ENCODE measurements around the gene SBNO1. TPM values are rescaled to one million over a fixed set of nuclear protein-coding genes. Genes with fewer than 3 reads are reported as not detected.
"Not testable (repeated sequence)": the region's sequence is repeated elsewhere in the genome, so short reads cannot be mapped to it uniquely, and the experiment has no call there.

SBNO1 gene
- total and polyA plus RNA-seq, 5 donors from 2014 or later, result 27.8 to 36.4 (median 30.7) TPM

GRCh38 chr12:123260081-123260480, 104.6 kb downstream of the SBNO1 start:
- peaks cover 0 to 2% (median under 1%) of the 10 kb centered on the region in 4 donors for H3K4me1 Mint-ChIP-seq
- Histone ChIP-seq H3K4me3 (ENCODE audit: low read depth, low read length) (no peak overlapping the region), H3K9me3 (ENCODE audit: control insufficient read depth in 2 of 2, low read length in 2 of 2) (no peaks in the 10 kb centered on the region), H3K27me3 (ENCODE audit: control insufficient read depth, insufficient read depth, low read length) (no peaks in the 10 kb centered on the region), H3K4me1 (ENCODE audit: control insufficient read depth, insufficient read depth, low read length, poor library complexity, severe bottlenecking) (no peaks in the 10 kb centered on the region), H3K27ac (ENCODE audit: insufficient read depth, low read length, poor library complexity, severe bottlenecking) (no peak overlapping the region), H3K36me3 (ENCODE audit: control insufficient read depth, insufficient read depth, low read length) (peaks cover 26% of the 10 kb centered on the region)
- no peak for ATAC-seq (ENCODE audit: low read depth in 2 of 2)
- DNase-seq, result no peak
- no peaks in the 10 kb centered on the region for H3K9me3 Mint-ChIP-seq
- no peaks in the 10 kb centered on the region for H3K27me3 Mint-ChIP-seq
- peak overlapping the region in 2 of 3 donors; percentile 25 to 67 for H3K27ac Mint-ChIP-seq
- H3K4me3 Mint-ChIP-seq, result no peak overlapping the region
- peaks cover 9% of the 10 kb centered on the region for H3K36me3 Mint-ChIP-seq

- no peak overlapping the region for H3K27ac ChIP-seq (ENCODE audit: insufficient read depth, low read length, poor library complexity, severe bottlenecking)
- H3K9me3 ChIP-seq (ENCODE audit: control insufficient read depth in 2 of 2, low read length in 2 of 2), result no peaks in the 10 kb centered on the region
- Mint-ChIP-seq H3K4me3 (no peak overlapping the region), H3K36me3 (peaks cover 11% of the 10 kb centered on the region), H3K27ac (peak overlapping the region in 2 of 3 donors; percentile 25 to 60), H3K4me1 (peaks cover 0 to 3% (median under 1%) of the 10 kb centered on the region in 4 donors), H3K27me3 (no peaks in the 10 kb centered on the region), H3K9me3 (no peaks in the 10 kb centered on the region)
- DNase-seq (no peak), ATAC-seq (ENCODE audit: low read depth in 2 of 2) (no peak)
- H3K36me3 ChIP-seq (ENCODE audit: control insufficient read depth, insufficient read depth, low read length), result peaks cover 41% of the 10 kb centered on the region
- no peak overlapping the region for H3K4me3 ChIP-seq (ENCODE audit: low read depth, low read length)
- no peaks in the 10 kb centered on the region for H3K27me3 ChIP-seq (ENCODE audit: control insufficient read depth, insufficient read depth, low read length)
- no peaks in the 10 kb centered on the region for H3K4me1 ChIP-seq (ENCODE audit: control insufficient read depth, insufficient read depth, low read length, poor library complexity, severe bottlenecking)
These were observed 106.1 kb downstream of the SBNO1 start for GRCh38 chr12:123258593-123258992.

GRCh38 chr12:123254853-123255446, 109.7 kb downstream of the SBNO1 start:
- no peak overlapping the region for H3K4me3 Mint-ChIP-seq
- ATAC-seq (ENCODE audit: low read depth in 2 of 2), result no peak
- H3K27ac Mint-ChIP-seq, result no peak overlapping the region
- Histone ChIP-seq H3K4me3 (ENCODE audit: low read depth, low read length) (no peak overlapping the region), H3K27me3 (ENCODE audit: control insufficient read depth, insufficient read depth, low read length) (no peaks in the 10 kb centered on the region), H3K27ac (ENCODE audit: insufficient read depth, low read length, poor library complexity, severe bottlenecking) (no peak overlapping the region), H3K36me3 (ENCODE audit: control insufficient read depth, insufficient read depth, low read length) (peaks cover 49% of the 10 kb centered on the region), H3K4me1 (ENCODE audit: control insufficient read depth, insufficient read depth, low read length, poor library complexity, severe bottlenecking) (peaks cover 5% of the 10 kb centered on the region), H3K9me3 (ENCODE audit: control insufficient read depth in 2 of 2, low read length in 2 of 2) (no peaks in the 10 kb centered on the region)
- no peaks in the 10 kb centered on the region for H3K9me3 Mint-ChIP-seq
- H3K4me1 Mint-ChIP-seq, result peaks cover 6 to 30% (median 16%) of the 10 kb centered on the region in 4 donors
- peaks cover 20% of the 10 kb centered on the region for H3K36me3 Mint-ChIP-seq
- DNase-seq, result no peak
- no peaks in the 10 kb centered on the region for H3K27me3 Mint-ChIP-seq

GRCh38 chr12:123253641-123254459, 110.8 kb downstream of the SBNO1 start:
- Histone ChIP-seq H3K27me3 (ENCODE audit: control insufficient read depth, insufficient read depth, low read length) (no peaks in the 10 kb centered on the region), H3K4me3 (ENCODE audit: low read depth, low read length) (no peak overlapping the region), H3K9me3 (ENCODE audit: control insufficient read depth in 2 of 2, low read length in 2 of 2) (no peaks in the 10 kb centered on the region), H3K36me3 (ENCODE audit: control insufficient read depth, insufficient read depth, low read length) (peaks cover 49% of the 10 kb centered on the region), H3K4me1 (ENCODE audit: control insufficient read depth, insufficient read depth, low read length, poor library complexity, severe bottlenecking) (peaks cover 5% of the 10 kb centered on the region), H3K27ac (ENCODE audit: insufficient read depth, low read length, poor library complexity, severe bottlenecking) (no peak overlapping the region)
- no peak overlapping the region for H3K4me3 Mint-ChIP-seq
- no peaks in the 10 kb centered on the region for H3K9me3 Mint-ChIP-seq
- no peak for ATAC-seq (ENCODE audit: low read depth in 2 of 2)
- H3K36me3 Mint-ChIP-seq, result peaks cover 23% of the 10 kb centered on the region
- H3K27me3 Mint-ChIP-seq, result no peaks in the 10 kb centered on the region
- DNase-seq, result no peak
- H3K4me1 Mint-ChIP-seq, result peaks cover 9 to 35% (median 21%) of the 10 kb centered on the region in 4 donors
- peak overlapping the region in 1 of 3 donors; percentile 15 for H3K27ac Mint-ChIP-seq

GRCh38 chr12:123252365-123252764, 112.3 kb downstream of the SBNO1 start:
- H3K9me3 Mint-ChIP-seq; H3K27me3 Mint-ChIP-seq; H3K27me3 ChIP-seq (ENCODE audit: control insufficient read depth, insufficient read depth, low read length); H3K4me3 Mint-ChIP-seq; H3K4me1 ChIP-seq (ENCODE audit: control insufficient read depth, insufficient read depth, low read length, poor library complexity, severe bottlenecking); H3K4me3 ChIP-seq (ENCODE audit: low read depth, low read length); H3K9me3 ChIP-seq (ENCODE audit: control insufficient read depth in 2 of 2, low read length in 2 of 2); DNase-seq; H3K27ac ChIP-seq (ENCODE audit: insufficient read depth, low read length, poor library complexity, severe bottlenecking); ATAC-seq (ENCODE audit: low read depth in 2 of 2): not testable (repeated sequence)
- Mint-ChIP-seq H3K36me3 (peaks cover 33% of the 10 kb centered on the region), H3K4me1 (peaks cover 9 to 50% (median 31%) of the 10 kb centered on the region in 4 donors), H3K27ac (peak overlapping the region in 1 of 3 donors; percentile 48)
- peaks cover 46% of the 10 kb centered on the region for H3K36me3 ChIP-seq (ENCODE audit: control insufficient read depth, insufficient read depth, low read length)

GRCh38 chr12:123251403-123252076, 113.1 kb downstream of the SBNO1 start:
- Histone ChIP-seq H3K36me3 (ENCODE audit: control insufficient read depth, insufficient read depth, low read length) (peaks cover 43% of the 10 kb centered on the region), H3K27ac (ENCODE audit: insufficient read depth, low read length, poor library complexity, severe bottlenecking) (no peak overlapping the region), H3K9me3 (ENCODE audit: control insufficient read depth in 2 of 2, low read length in 2 of 2) (no peaks in the 10 kb centered on the region), H3K4me1 (ENCODE audit: control insufficient read depth, insufficient read depth, low read length, poor library complexity, severe bottlenecking) (peaks cover 5% of the 10 kb centered on the region), H3K27me3 (ENCODE audit: control insufficient read depth, insufficient read depth, low read length) (no peaks in the 10 kb centered on the region), H3K4me3 (ENCODE audit: low read depth, low read length) (no peak overlapping the region)
- peaks cover 35% of the 10 kb centered on the region for H3K36me3 Mint-ChIP-seq
- no peaks in the 10 kb centered on the region for H3K27me3 Mint-ChIP-seq
- no peak overlapping the region for H3K4me3 Mint-ChIP-seq
- H3K27ac Mint-ChIP-seq, result peak overlapping the region in 2 of 3 donors; percentile 54 to 66
- DNase-seq (no peak), ATAC-seq (ENCODE audit: low read depth in 2 of 2) (no peak)
- H3K9me3 Mint-ChIP-seq, result no peaks in the 10 kb centered on the region
- peaks cover 13 to 57% (median 36%) of the 10 kb centered on the region in 4 donors for H3K4me1 Mint-ChIP-seq

GRCh38 chr12:123250471-123251383, 113.9 kb downstream of the SBNO1 start:
- peaks cover 36% of the 10 kb centered on the region for H3K36me3 ChIP-seq (ENCODE audit: control insufficient read depth, insufficient read depth, low read length)
- no peaks in the 10 kb centered on the region for H3K27me3 Mint-ChIP-seq
- H3K27ac ChIP-seq (ENCODE audit: insufficient read depth, low read length, poor library complexity, severe bottlenecking), result no peak overlapping the region
- peaks cover 16 to 63% (median 39%) of the 10 kb centered on the region in 4 donors for H3K4me1 Mint-ChIP-seq
- no peaks in the 10 kb centered on the region for H3K27me3 ChIP-seq (ENCODE audit: control insufficient read depth, insufficient read depth, low read length)
- no peaks in the 10 kb centered on the region for H3K9me3 ChIP-seq (ENCODE audit: control insufficient read depth in 2 of 2, low read length in 2 of 2)
- peaks cover 31% of the 10 kb centered on the region for H3K36me3 Mint-ChIP-seq
- ATAC-seq (ENCODE audit: low read depth in 2 of 2), result no peak
- peaks cover 5% of the 10 kb centered on the region for H3K4me1 ChIP-seq (ENCODE audit: control insufficient read depth, insufficient read depth, low read length, poor library complexity, severe bottlenecking)
- H3K4me3 ChIP-seq (ENCODE audit: low read depth, low read length), result no peak overlapping the region
- no peak for DNase-seq
- H3K4me3 Mint-ChIP-seq, result peak overlapping the region in 1 of 4 donors; percentile 18
- H3K27ac Mint-ChIP-seq, result peak overlapping the region; percentile 54 to 66 (median 63)
- H3K9me3 Mint-ChIP-seq, result no peaks in the 10 kb centered on the region

All from CD4-positive, CD25-positive, alpha-beta regulatory T cell (primary cell).